HS-5 (cell line): ENCODE measurements around the gene TBC1D2B.
A peak's percentile ranks its signal among the peaks of the same experiment; 100 is the strongest.

Experiments
- DNase-seq: peaks from one replicate; pipeline ENCODE4 v3.0.0-alpha.2; 2012; ENCODE audit warnings: low read depth

The TBC1D2B gene

GRCh38 chr15:78072080-78072892 is 5.2 kb downstream of the TBC1D2B start:
- no peak for DNase-seq

GRCh38 chr15:78071383-78071782 is 6.1 kb downstream of the TBC1D2B start:
- DNase-seq, result no peak

- no peak for DNase-seq
These were observed 7.3 kb downstream of the TBC1D2B start for GRCh38 chr15:78070049-78070700.

GRCh38 chr15:78069462-78070029 is 8.0 kb downstream of the TBC1D2B start:
- no peak for DNase-seq

DNA sequence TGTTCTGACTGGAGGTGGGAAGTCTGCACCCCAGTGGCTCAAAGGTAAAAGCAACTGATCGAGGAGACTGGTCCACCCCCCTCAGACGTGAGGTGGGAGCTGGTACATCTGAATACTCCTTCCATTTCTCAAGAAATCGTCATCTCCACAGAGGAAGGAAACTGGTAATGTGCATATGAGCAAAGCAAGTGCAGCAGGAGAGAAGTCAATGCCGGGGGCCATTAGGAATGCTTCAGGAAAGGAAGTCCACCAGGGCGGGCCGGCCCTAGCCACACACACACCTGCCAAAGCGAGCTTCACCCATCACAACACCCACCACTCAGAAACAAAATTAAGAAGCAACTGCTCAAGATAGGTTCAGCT is 8.5 kb downstream of the TBC1D2B start:
- no peak for DNase-seq

DNA sequence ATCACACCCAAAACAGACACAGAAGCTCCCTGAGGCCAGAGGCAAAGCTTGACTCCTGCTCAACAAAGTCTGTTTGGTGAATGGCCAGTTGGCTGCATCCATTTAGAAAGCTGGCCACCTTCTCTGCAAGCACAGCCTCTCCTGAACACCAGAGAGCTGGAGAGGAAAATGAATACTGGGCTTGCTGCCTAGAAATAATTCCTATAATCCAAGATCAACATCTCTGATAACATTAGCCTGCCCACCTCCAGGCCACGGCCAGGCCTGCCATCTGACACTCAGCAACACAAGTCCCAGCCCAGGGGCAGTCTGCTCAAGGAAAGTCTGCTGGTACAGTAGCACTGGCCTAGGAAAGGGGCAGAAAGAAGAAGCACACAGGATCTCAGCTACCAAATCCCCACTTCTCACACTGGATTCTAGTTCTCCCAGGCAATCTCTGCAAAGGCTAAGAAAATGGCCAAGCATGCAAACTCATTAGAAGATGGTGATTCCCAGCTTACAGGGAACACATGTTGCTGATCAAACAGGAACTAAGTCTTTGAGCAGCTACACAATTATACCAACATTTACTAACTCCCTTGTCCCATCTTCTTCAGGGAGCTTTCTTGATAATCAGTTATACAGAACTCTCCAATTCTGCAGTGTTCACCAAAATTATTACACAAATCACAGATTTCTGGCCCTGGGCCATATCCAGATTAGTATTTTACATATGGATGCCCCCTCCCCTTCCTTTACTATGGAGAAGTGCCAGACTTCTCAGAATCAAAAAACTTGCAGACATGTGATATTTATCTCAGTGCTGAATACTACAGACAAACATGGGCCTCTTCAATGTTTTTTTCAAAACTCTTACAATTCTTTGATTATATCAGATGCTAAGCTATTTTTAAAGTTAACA is 9.9 kb downstream of the TBC1D2B start:
- DNase-seq, result no peak

- no peak for DNase-seq
These were observed 11.3 kb downstream of the TBC1D2B start for GRCh38 chr15:78065973-78066946.

DNA sequence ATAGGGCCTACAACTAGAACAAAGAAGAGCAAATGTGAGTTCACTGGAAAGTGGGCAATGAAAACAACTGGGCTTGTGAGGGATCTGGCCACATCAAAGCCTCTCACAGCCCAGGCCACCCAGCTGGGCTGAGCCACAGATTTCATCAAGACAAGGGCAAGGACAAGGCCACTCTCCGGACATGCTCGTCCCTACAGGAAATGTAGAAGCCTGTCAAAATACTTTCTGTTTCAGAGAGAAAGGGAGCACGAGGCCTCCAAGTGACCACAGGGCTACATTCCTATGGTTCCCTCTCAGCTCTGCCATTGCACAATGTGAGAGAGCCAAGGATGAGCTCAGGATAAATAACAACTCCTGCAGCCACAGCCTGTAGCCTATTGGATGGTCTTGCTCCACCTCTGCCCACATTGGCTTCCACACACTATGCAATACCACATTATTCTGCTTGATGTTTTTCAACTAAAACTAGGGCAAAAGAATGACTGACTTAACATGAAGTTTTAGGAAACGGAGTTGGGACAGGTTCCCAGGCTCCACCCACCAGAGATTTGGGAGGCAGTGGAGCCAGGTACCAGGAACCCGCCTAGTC is 12.1 kb downstream of the TBC1D2B start:
- peak; percentile 97 for DNase-seq

DNA sequence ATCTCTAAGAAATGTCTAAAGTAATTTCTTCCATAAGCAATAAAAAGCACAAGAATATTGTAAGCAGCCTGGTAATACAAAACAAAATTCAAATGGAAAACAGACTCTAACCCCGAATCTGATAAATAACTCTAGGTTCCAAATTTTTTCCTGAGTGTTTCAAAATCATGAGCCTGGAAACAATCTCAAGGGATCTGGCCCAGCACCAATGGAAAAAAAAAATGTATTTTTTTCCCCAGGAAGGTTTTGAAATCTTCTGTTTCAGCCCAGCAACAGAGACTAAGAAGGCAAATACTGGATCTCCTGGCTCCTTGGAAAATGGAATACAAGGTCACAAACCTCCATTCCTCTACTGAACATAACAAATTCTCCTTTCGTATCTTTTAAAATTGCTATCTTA is 13.0 kb downstream of the TBC1D2B start:
- no peak for DNase-seq

GRCh38 chr15:78063970-78064385 is 13.5 kb downstream of the TBC1D2B start:
- no peak for DNase-seq

DNA sequence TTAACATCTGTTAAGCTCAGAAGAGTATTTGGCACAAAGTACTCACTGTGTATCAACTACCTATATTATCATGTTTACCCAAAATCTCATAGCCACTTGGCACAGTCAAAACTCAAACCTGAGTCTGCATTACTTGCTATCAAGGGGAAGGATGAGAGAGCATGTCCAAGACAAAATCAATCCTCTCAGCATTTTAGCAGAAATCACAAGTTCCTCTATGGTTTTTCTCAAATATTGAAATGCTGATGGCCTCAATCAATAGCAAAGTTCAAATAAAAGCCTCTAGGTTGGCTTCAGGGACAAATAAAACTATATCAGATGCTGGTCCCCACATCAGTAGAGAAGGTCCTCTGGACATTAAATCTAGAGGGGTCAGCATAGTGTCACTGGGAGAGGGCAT is 14.3 kb downstream of the TBC1D2B start:
- DNase-seq, result no peak

- DNase-seq, result no peak
These were observed 15.5 kb downstream of the TBC1D2B start for GRCh38 chr15:78061963-78062427.

DNA sequence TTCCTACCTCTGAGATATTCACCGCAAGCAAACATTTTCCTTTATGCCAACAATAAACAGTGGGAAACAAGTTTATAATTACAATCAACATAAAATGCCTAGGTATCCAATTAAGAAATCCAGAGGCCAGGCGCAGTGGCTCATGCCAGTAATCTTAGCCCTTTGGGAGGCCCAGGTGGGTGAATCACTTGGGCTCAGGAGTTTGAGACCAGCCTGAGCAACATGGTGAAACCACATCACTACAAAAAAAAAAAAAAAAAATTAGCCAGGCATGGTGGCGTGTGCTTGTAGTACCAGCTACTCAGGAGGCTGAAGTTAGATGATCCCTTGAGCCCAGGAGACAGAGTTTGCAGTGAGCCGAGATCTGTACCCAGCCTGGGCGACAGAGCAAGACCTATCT is 17.3 kb downstream of the TBC1D2B start:
- no peak for DNase-seq

DNA sequence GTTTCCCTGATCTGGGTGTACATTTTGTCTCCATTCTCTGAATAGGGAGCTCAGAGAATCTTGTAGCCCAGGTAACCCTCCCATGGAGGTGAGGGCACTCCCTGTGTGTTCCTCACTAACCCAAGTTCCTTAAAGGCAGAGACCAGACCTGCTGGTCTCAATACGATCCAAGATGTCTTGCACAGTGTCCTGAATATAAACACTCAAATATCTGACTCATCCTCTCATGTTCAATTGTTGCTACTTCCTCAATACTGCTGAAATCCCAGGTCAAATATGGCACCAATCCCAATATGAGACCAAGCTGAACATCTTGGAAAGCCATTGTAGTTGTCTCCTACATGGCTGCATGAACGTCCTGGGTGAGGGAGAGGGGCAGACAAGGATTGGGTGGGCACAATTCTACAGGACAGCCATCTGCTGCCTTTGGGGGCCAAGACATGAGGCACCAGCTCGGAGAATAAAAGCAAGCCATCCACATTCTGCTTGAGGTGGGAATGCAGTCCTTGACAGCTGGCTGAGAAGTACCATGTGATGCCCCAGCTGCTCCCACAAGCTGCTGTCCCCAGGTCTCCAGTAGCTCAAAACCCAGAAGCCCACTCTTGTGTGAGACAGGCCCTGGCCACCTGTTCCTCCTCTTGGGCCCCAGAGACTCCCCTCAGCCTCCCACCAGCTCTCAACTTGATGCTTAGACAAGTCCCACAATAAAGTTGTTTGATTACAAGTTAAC is 18.2 kb downstream of the TBC1D2B start:
- no peak for DNase-seq

DNA sequence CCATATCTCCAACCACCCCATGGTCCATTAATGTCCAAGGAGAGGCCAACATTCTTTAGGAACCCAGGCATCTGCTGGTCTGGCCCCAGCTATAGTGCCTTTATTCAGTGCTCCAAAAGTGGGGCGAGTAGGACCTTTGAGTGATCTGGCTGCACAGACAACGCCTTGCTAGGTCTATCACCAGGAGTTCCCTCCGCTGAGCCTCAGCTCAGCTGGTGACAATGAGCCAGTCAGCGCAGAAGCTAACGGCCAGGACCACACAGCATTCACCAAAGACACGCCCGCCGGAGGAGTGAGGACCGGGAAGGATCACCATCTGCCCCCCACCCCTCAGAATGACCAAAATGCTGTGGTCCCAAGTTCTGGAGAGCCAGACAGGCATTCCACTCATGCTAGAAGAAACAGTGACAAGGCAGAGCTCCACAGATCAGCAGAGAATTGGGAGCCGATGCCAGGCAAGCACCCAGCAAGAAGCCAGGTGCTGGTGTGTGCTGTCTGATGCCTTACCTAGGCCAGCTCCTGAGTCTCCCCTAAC is 19.0 kb downstream of the TBC1D2B start:
- no peak for DNase-seq

- DNase-seq, result no peak
These were observed 19.7 kb downstream of the TBC1D2B start for GRCh38 chr15:78057803-78058202.

DNA sequence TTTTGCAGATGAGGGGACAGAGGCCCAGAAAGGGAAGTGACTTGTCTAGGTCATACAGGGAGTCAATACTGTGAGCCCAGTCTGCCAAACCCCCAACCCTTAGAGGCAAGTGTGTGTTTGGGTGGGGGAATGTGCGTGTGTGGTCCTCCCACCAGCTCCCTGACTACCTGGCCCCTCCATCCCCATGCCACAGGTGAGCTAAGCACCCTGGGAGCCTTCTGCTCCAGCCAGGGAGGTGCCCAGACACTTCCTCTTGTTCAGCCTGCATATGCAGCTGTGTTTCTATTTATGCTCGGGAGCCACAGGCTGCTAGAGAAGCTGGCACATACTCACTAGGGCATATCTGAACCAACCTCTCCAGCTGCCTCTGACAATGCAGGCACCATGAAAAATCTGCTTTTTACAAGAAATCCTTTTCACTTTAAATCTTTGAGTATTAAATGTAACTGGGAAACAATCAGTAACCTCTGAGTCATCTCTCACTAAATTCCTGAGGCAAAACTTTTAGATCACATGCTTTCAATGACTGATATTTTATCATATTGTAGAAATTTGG is 20.7 kb downstream of the TBC1D2B start:
- no peak for DNase-seq

GRCh38 chr15:78055919-78056713 is 21.4 kb downstream of the TBC1D2B start:
- DNase-seq, result no peak
